Measurements from ENCODE around the gene NEU2.
"Not testable (repeated sequence)": the region's sequence is repeated elsewhere in the genome, so short reads cannot be mapped to it uniquely, and the experiment has no call there.

The NEU2 gene

DNA sequence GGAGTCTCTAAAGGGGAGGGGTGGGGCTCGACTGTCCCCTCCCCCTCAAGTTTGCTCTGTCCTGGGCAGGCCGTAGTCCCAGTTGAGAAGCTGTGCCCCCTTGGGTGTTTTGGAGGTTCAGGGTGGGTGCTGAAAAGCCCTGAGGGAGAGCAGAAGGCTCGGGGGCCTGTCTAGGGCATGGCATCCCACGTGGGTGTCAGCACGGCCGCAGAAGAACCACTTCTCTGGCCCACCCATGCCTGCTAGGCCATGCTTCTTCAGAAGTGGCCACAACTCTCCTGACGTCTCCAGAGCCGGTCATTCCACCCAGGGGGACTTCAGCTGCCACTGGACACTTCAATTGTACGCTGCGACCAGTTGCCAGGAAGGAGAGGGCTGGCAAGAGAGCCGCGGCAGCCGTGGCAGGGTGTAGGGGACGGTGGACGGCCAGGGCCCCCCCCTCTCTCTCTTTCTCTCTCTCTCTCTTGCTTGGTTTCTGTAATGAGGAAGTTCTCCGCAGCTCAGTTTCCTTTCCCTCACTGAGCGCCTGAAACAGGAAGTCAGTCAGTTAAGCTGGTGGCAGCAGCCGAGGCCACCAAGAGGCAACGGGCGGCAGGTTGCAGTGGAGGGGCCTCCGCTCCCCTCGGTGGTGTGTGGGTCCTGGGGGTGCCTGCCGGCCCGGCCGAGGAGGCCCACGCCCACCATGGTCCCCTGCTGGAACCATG lies 27.5 kb downstream of the NEU2 start, which contains the start of gene INPP5D:
Gene INPP5D (plus strand): TSS at position 546 of the 704 bp plus-strand sequence. CDS start 137 bp downstream, at position 683.
- DNase-seq: peak; percentile 84

DNA sequence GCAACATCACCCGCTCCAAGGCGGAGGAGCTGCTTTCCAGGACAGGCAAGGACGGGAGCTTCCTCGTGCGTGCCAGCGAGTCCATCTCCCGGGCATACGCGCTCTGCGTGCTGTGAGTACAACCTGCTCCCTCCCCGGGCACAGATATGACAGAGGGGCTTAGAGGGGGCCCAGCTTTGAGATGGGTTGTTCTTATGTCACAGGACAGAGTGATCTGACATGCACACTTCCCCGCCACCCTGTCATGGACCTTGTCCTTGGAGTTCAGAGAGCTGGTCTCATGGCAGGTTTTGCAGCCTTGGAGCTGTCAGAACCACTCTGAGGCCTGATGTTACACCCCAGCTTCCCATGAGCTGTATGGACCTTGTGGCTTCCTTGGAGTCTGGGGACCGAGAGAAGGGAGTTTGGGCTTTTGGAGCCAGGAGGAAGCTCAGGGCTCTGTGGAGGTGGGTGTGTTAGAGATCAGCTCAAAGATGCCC lies 28.1 kb downstream of the NEU2 start:
- DNase-seq: no peak

DNA sequence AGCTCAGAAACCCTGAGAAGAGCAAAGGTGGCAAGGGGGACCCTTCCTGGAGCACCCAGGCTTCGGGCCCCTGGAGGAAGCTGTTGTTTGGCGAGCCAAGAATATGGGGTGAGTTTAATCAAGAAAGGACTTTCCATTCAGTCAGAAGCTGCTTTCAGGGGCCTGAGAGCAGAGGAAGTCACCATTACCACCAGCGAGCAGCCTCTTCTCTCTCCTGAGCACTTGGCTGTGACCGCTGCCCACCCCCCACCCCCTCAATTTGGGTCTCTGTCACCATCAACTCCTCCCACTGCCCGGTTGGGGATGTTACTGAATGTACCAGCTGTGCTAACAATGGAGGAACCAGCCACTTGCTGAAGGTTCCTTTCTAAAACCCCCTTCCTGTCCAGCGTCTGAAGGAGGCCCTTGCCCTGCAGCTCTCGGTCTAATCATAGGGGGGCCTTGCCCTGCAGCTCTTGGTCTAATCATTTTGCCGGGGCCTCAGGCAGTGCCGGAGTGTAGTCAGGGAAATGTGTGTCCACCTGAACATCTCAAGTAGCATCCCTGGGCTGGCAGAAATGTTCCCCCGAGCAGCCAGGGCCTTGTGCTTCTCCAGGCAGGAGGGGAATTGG lies 28.6 kb downstream of the NEU2 start:
- peak; percentile 45 for DNase-seq

DNA sequence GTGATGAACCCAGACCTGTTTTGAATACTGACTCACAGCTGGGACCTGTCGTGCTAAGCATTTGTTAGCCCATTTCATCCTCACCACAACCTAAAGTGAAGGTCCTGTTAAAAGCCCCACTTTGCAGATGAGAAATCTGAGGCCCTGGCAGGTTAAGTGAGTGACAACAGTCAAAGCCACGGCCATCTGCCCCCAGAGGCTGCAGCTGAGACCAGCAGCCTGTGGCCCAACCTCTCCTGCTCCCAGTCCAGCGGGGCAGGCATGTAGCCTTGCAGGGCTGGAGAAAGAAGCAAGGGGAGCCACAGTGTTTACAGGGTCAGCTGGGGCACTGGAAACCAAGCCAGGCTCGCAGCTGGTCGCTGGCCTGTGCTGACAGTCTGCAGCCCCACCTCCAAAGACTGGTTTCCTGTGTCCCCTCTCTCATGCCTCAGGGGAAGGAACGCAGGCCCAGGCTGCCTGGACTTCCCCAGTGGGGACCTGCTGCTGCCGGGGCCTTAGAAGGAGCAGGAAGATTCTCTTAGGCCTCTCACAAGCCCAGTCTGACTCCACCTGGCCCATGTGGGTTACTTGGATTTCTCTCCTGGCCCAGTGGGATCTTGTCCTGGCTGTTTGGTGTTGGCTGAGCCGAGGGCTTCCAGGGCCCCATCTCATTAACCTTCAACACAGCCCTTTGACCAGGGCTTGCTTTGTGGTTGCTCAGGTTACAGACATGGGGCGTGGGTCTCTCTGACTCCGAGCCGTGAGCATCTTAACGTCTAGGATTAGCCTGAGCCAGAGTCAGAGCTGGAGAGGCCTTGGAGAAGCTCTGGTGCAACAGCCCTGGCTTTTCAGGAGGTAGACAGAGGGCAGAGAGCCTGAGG lies 29.3 kb downstream of the NEU2 start:
- peak; percentile 24 for DNase-seq

DNA sequence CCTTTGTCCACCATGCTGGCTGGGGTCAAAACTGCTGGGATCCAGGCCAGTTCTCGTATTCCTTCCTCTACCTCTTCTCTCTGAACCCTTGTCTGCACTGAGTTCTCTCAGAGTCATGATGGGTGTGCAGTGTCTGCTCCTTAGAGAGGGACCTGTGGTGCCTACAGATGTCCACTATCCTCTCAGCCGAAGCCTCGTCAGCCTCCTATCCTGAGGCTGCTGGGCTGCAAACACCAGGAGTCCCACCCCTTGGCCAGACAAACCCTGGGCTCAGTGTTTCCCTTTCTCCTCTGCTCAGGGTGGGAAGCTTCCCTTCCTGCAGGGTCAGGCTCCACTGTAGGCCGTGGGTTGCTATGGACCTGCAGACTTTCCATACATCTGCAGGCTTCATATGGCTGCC lies 30.0 kb downstream of the NEU2 start:
- DNase-seq: no peak

DNA sequence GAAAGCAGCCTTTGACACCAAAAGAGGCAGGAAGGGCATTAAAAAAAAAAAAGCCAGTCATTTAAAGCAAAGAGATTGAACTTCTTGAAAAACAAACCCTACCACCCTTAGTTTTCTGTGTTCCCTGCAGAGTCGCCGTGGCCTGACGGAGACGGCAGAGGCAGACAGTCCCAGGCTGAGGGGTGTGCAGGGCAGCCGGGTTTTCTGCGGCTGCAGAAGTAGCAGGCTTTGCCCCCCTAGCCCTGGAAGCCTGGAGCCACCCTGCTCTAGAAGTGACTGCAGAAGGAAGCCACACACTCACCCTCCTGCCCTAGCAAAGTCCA lies 30.4 kb downstream of the NEU2 start:
- no peak for DNase-seq

DNA sequence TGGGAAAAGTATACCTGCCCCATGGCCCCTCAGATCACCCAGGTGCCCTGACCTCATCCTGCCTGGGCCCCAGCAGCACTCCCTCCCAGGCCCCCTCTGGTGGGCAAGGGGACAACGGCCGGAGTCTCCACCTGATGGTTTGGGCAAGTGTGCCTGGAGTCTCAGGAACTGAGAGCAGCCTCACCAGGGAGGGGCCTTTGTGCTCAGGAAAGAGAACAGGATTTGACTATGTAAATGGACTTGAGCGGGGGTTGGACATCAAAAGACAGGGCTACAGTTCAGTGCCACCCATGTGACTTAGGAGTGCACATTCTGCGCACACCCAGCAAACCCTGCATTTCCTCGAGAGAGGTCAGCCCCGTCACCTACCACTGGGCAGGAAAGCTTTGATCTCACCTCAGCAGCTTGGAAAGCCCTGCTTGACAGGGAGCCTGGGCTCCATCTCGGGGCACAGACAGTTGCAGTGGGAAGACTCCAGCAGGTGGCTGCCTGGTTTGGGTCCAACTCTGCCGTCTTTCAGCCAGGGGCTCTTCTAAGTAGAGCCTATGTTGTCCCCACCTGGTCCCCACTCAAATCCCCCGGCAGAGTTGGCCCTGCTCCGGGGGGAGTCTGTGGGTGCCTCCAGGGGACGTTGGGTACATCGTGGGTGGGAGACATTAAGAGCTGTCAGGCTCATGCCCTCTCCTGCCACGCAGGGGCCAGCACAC lies 30.9 kb downstream of the NEU2 start:
- peak; percentile 29 for DNase-seq

DNA sequence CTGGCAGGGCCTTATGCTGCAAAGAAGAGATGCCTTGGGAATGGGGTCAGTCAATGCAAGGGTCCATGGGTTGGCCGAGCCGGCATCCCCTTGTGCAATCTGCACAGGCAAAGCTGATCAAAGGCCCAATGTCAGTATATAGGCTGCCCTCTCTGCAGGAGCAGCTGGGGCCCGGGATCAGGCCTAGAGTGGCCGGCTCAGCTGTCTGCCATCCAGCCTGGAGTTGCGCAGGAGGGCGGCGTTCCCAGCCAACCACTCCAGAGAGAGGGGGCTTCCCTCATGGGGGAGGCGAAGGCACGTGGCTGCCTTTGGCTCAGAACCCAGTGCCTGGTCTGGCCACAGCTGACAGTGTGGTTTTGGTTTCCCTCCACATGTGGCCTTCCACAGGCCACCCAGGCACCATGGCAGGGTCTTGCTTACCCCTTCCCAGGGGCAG lies 31.5 kb downstream of the NEU2 start:
- DNase-seq: no peak

DNA sequence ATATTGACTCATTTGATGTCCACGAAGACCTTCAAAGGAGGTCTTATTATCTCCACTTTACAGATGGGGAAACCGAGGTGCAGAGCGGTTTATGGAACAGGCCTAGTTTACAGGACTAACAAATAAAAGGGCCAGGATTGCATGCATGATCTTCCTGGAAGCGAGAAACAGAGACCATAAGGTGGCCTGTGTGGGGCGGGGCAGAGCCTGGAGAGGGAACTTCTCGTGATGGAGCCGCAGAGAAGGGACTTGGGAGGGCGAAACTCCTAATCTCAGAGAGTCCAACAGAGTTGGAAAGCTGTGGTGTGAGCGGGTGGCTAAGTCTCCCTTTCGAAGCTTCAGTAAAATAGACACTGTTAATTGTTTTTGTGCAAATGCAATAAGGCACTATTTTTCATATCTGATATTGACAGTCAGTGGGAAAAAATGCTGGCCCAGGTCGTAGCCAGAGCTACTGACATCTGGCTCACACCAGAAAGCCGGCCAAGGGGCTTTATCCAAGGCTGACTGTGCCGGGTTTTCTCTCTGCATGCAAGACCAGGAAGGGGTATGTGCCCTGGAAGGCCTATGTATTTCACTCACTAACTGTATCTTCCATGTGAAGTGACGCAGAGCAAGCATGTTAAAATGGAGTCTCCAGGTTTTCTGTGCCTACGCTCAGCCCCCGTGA lies 32.2 kb downstream of the NEU2 start:
- no peak for DNase-seq

DNA sequence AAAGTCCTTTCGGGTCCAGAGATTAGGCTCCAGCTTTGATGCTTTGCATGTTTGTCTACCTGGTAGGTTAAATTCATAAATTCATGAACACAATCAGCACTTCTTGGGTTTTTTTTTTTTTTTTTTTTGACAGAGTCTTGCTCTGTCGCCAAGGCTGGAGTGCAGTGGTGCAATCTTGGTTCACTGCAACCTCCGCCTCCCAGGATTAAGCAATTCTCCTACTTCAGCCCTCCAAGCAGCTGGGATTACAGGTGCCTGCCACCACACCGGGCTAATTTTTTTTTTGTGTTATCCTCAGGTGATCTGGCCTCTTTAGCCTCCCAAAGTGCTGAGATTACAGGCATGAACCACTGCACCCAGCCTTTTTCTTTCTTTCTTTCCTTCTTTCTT lies 32.7 kb downstream of the NEU2 start:
- not testable (repeated sequence) for DNase-seq

DNA sequence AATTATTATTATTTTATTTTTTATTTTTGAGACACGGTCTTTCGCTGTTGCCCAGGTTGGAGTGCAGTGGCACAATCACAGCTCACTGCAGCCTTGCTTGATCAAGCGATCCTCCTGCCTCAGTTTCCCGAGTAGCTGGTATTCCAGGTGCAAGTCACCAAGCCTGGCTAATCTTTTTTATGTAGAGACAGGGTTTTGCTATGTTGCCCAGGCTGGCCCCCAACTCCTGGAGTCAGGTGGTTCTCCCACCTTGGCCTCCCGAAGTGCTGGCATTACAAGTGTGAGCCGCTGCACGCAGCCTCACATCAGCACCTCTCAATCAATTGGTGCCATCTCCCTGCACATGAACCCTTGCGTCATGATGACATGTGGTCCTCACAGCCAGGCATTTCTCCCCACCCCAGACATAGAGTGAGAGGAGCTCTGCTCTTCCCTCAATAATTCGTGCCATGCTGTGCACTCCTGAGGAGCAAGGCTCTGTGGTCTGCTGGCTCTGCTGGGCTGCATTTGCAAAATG lies 33.5 kb downstream of the NEU2 start:
- no peak for DNase-seq

DNA sequence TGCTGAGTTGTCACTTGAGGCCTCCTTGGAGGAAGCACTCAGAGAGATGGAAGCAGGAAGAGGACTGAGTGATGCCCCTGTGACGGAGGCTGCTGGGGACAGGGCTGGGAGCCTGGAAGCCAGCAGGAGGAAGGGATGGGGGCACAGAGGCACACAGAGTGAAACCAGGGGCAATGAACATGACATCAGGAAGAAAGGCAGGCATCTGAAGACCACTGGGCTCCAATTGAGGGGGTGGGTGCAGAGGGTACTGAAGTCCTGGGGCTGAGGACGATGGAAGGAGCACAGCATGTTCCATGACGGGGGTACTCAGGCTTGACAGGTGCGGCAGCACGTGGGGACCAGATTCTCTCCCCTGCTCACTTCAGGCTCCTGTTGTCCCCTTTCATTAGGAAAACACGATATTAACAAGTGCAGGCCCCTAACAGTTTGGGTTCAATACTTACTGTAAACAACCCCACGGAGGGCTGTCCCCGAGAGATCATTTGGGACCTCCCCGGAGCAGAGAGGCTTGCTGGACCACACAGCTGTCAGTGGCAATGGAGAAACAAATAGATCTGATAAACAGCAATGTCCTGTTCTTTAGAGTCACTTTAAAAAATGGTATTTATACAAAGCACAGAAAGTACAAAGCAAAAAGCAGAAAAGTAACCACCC lies 36.4 kb downstream of the NEU2 start:
- no peak for DNase-seq

DNA sequence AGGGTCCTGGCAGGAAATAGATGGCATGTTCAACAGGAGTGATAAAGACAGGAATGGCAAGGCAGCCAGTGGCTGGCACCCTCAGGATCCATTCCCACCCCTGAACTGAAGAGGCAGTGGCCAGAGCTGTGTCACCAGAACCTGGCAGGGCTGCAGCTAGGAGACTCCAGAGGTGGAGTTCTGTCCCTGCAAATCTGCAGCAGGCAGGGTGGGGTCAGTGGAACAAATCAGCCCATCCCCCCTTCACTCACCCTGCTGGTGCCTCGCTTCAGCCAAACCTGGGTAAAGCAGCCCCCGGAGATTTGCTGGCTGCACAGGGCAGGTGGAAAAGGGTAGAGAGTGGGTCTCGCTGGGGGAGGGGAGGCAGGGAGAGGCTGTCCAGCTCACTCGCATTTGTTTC lies 40.4 kb downstream of the NEU2 start:
- DNase-seq: no peak

DNA sequence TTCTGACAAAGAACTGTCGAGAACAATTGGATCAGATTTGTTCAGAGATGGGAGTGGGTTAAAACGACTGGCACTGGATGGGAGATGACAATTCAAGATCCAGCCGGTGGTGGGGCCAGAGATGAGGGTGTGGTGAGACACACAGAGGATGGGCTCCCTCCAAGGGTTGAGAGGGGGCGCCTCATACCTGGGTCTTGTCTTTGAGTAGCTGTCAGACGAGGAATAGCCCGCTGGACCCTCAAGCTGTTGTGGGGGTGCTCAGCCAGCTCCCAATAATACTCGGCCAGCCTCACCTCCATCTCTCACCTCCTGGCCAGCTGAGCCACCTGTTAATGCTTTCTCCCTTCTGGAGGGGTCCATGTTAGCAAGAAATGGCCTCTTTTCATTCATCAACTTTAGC lies 41.6 kb downstream of the NEU2 start:
- no peak for DNase-seq

DNA sequence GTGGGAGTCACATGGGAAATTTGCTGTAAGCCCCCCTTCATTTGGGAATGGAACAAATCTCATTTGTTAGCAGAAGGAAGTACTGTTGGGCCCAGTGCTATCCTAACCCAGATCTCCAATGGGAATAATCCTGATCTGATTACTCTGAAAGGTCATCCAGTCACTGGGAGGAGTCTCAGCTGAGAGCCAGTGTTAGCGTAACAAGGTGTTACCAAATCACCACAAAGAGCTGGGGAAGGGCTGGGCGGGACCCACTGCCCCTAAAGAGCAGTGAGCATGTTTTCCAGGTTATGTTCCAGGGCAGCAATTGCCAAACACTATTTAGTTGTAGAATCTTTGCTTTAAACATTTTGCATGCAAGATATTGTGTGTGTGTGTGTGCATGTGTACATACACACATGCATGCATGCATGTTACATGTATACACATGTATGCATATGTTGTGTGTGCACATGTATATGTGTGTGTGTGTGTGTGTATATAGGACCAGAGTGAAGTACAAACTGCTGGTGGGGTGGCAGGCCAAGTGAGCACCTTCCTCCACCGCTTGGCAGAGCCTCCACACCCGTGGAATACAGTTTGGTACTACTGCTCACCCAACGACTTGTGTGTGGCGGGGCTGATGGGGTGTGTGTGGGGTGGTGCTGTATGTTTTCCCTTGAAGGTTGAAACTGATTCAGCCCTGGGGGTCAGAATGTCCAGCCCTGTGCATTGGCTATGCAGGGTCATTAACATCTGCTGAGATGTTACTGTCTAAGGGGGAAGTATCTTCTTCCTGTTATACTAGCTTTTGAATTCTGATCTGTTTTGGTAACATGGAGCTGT lies 42.9 kb downstream of the NEU2 start:
- no peak for DNase-seq

DNA sequence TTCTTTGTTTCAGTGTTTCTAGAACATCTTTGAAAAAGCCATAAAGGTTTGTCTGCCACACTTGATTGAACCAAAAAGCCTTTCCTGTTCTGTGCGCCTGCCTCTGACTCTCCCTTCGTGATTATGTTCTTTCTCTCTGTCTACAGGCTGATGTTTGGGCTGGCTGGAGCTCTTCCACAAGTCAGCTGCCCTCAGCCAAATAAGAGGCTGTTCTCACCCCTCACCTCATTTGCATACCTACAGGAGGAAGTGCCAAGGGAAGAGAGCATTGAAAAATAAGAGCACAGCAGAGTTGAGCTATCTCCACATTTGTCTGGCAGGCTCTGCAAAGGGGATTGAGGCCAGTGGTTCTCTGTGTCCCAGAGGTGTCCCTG lies 43.5 kb downstream of the NEU2 start:
- peak; percentile 45 for DNase-seq

DNA sequence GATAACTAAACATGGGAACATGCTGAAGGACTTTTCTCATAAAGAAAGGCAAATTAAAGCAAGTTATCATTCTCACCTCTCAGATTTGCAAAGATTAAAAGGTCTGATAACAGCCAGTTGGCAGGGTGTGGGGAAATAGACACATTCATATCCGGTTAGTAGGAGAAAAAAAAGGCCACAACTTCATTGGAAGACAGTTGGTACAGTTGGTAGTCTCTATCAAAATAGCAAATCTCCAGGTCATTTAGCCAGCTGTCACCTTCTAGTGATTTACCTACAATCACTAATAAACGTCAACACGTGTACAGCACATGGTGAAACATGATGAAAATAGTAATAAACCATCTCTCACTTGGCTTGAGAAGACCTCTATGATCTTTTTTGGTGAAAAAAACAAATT lies 44.3 kb downstream of the NEU2 start:
- DNase-seq: no peak

DNA sequence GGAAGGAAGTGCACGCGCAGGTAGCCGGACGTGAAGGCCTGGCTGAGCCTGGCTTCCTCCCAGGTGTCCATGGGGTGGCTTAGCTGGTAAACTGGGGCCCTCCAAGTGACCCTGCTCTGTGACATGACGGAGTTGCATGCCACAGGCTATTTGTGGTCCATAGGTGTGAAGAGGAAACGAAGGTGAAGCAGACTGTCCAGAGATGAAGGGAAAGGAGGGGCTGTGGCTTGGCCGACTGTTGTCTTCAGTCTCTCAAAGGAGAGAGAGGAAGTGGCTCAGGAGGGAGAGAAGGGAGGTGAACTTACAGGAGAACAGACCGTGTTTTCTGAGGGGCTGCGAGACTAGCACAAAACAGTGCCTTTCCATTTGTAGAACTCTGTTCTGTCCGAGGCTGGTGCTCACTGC lies 47.0 kb downstream of the NEU2 start:
- DNase-seq: peak; percentile 43

DNA sequence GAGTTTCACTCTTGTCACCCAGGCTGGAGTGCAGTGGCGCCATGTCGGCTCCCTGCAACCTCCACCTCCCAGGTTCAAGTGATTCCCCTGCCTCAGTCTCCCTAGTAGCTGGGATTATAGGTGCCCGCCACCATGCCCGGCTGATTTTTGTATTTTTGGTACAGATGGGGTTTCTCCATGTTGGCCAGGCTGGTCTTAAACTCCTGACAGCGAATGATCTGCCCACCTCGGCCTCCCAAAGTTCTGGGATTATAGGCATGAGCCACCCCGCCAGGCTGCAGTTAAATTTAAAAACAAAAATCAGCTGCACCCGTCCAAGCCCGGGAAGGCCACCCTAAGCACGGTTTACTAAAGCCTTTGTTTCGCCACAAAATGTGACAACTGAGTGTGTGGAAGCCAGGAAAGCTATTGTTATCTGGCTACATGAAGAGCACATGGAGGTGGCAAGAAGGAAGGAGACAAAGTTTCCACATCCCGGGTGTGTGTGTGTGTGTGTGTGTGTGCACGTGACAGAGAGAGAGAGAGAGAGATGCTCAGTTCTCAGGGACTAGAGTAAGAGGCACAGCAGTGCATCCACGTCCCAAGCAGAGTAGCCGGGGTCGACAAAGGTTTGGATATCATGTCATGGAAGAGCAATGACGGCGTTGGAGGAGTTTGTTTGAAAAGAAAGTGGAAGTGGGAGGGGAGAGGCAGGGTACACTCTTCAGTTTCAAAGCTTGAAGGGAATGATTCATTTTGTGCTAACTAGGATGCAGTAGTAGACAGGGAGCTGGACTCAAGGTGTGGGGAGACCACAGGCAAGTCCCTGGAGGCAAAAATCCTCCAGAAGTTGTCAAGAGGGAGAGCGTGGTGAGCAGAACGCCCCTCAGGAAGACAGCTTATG lies 47.7 kb downstream of the NEU2 start:
- DNase-seq: no peak

DNA sequence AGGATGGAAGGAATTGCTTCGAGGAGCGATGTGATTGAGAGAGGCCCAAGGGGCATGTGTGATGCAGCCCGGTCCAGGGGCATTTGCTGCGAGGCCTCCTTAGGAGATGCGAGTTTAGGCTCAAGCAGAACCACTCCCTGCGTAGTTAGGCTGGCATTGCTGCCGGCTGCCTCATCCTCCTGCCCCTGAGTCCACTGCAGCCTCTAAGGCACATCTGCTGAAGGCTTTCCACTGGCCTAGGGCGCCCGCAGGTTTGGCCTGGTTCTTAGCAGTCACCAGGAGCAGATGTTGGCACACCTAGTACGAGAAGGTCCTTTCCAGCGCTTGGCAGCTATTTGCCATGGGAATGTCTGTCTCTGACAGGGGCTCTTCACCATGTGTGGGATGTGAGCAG lies 48.4 kb downstream of the NEU2 start:
- DNase-seq: no peak

All from CD4-positive, alpha-beta T cell treated with Interferon gamma for 1 hour (primary cell).